B cell (primary cell): ENCODE data around the gene NF2.

Source experiments
- EZH2 ChIP-seq: IDR thresholded peaks from 2 replicates; pipeline ENCODE4 v1.6.1; 2012; ENCODE audit warnings: borderline replicate concordance, low read depth, mild to moderate bottlenecking, moderate library complexity, low read length; ENCODE audit not compliant: insufficient read depth, poor library complexity, severe bottlenecking
- TF ChIP-seq, protein P1 (sequence below): fragments of 200-600 bp; IDR thresholded peaks from one replicate; pipeline ENCODE4 v1.8.0; 2022; ENCODE audit warnings: antibody characterized with exemption, mild to moderate bottlenecking

DNA sequence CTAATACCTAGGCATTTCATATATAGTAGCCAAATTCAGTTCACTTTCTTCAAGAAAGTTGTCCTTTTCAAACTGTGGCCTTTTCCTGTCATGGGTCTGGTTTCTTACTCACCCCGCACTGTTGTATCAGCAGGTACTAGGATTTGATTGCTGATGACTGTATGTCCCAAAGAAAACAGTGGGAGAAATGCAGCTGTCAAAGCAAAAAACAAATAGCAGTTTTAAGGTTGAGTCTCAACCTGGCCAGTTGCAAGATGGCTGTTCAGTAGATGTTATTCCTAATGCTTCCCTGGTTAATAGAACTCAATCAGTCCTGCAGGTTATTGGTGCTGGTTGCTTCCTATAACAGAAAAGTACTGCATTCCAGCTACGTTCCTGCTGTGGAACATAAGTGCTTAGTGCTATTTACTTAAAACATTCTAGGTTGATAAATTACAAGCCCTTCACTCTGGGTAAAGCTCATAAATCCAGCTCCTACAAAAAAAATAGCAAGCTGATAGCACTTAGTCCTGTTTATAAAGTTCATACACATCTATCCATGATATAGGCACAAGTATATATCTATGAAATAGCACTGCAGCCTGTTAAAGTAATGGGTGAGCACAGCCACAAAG is 26.6 kb downstream of the NF2 start:
- TF ChIP-seq, protein P1, sequence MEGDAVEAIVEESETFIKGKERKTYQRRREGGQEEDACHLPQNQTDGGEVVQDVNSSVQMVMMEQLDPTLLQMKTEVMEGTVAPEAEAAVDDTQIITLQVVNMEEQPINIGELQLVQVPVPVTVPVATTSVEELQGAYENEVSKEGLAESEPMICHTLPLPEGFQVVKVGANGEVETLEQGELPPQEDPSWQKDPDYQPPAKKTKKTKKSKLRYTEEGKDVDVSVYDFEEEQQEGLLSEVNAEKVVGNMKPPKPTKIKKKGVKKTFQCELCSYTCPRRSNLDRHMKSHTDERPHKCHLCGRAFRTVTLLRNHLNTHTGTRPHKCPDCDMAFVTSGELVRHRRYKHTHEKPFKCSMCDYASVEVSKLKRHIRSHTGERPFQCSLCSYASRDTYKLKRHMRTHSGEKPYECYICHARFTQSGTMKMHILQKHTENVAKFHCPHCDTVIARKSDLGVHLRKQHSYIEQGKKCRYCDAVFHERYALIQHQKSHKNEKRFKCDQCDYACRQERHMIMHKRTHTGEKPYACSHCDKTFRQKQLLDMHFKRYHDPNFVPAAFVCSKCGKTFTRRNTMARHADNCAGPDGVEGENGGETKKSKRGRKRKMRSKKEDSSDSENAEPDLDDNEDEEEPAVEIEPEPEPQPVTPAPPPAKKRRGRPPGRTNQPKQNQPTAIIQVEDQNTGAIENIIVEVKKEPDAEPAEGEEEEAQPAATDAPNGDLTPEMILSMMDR, result no peak
- TF ChIP-seq EZH2, result no peak
